ENCODE results near the gene CCDC57. TPM values are rescaled to one million over a fixed set of nuclear protein-coding genes. Genes with fewer than 3 reads are reported as not detected.
A peak's percentile ranks its signal among the peaks of the same experiment; 100 is the strongest.

The CCDC57 gene
- total and polyA plus RNA-seq, 9 of the 15 experiments (the other 6 are each of a cell fraction or from before 2014, with no cell fraction given) = 0.83 to 36.2 (median 13.6) TPM

DNA sequence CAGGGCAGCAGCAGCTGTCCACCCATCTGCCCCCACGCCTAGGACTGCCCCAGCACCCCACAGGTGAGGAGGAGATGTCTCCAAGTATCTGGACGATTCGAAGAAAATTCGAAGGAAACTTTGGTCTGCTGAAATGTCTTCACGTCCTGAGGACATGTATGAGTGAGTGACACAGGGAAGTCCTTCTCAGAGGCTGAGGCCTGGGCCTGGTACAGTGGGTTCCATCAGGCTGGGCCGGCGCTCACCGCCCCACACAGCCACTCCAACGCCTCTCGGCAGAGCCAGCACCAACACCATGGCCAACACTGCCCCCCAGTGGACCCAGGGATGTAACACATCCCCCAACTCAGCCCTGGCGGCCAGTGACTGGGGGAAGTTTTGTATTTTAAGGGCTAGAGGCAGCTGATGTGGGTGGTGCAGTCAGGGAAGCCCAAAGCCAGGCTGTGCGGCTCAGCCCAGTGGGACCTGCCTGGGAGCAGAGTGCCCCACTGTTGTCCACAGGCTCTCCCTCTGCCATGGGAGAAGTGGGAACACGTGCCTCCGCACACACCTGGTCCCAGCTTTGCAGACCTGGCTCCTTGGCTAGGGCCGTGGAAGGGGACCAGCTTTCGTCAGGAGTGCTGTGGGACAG is 58.8 kb downstream of the CCDC57 start (continued):
- TF ChIP-seq, protein P1, sequence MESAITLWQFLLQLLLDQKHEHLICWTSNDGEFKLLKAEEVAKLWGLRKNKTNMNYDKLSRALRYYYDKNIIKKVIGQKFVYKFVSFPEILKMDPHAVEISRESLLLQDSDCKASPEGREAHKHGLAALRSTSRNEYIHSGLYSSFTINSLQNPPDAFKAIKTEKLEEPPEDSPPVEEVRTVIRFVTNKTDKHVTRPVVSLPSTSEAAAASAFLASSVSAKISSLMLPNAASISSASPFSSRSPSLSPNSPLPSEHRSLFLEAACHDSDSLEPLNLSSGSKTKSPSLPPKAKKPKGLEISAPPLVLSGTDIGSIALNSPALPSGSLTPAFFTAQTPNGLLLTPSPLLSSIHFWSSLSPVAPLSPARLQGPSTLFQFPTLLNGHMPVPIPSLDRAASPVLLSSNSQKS (CRISPR knock-in tag; IDR thresholded peaks at IDR 0.05) = no peak
- TF ChIP-seq PPARD (CRISPR knock-in tag; IDR thresholded peaks at IDR 0.05) = no peak
- TF ChIP-seq, protein P2, sequence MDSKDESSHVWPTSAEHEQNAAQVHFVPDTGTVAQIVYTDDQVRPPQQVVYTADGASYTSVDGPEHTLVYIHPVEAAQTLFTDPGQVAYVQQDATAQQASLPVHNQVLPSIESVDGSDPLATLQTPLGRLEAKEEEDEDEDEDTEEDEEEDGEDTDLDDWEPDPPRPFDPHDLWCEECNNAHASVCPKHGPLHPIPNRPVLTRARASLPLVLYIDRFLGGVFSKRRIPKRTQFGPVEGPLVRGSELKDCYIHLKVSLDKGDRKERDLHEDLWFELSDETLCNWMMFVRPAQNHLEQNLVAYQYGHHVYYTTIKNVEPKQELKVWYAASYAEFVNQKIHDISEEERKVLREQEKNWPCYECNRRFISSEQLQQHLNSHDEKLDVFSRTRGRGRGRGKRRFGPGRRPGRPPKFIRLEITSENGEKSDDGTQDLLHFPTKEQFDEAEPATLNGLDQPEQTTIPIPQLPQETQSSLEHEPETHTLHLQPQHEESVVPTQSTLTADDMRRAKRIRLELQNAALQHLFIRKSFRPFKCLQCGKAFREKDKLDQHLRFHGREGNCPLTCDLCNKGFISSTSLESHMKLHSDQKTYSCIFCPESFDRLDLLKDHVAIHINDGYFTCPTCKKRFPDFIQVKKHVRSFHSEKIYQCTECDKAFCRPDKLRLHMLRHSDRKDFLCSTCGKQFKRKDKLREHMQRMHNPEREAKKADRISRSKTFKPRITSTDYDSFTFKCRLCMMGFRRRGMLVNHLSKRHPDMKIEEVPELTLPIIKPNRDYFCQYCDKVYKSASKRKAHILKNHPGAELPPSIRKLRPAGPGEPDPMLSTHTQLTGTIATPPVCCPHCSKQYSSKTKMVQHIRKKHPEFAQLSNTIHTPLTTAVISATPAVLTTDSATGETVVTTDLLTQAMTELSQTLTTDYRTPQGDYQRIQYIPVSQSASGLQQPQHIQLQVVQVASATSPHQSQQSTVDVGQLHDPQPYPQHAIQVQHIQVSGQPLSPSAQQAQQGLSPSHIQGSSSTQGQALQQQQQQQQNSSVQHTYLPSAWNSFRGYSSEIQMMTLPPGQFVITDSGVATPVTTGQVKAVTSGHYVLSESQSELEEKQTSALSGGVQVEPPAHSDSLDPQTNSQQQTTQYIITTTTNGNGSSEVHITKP (IDR thresholded peaks at IDR 0.05; ENCODE audit: partially characterized antibody) = no peak
- no peak for TF ChIP-seq THRAP3 (IDR thresholded peaks at IDR 0.05; ENCODE audit: borderline replicate concordance)
- TF ChIP-seq, protein P3, sequence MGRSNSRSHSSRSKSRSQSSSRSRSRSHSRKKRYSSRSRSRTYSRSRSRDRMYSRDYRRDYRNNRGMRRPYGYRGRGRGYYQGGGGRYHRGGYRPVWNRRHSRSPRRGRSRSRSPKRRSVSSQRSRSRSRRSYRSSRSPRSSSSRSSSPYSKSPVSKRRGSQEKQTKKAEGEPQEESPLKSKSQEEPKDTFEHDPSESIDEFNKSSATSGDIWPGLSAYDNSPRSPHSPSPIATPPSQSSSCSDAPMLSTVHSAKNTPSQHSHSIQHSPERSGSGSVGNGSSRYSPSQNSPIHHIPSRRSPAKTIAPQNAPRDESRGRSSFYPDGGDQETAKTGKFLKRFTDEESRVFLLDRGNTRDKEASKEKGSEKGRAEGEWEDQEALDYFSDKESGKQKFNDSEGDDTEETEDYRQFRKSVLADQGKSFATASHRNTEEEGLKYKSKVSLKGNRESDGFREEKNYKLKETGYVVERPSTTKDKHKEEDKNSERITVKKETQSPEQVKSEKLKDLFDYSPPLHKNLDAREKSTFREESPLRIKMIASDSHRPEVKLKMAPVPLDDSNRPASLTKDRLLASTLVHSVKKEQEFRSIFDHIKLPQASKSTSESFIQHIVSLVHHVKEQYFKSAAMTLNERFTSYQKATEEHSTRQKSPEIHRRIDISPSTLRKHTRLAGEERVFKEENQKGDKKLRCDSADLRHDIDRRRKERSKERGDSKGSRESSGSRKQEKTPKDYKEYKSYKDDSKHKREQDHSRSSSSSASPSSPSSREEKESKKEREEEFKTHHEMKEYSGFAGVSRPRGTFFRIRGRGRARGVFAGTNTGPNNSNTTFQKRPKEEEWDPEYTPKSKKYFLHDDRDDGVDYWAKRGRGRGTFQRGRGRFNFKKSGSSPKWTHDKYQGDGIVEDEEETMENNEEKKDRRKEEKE (IDR thresholded peaks at IDR 0.05; ENCODE audit: borderline replicate concordance in 1 of 2, control insufficient read depth in 1 of 2, low read depth in 2 of 2, low read length in 1 of 2) = no peak
- TF ChIP-seq CTBP1 (IDR thresholded peaks at IDR 0.05; ENCODE audit: borderline replicate concordance) = peak; percentile 81; the same call in 1 of the 2 replicates
- TF ChIP-seq POU5F1 (IDR thresholded peaks at IDR 0.05; ENCODE audit: borderline replicate concordance, low read depth, low read length, partially characterized antibody) = no peak
- no peak for TF ChIP-seq SRSF9 (IDR thresholded peaks at IDR 0.05; ENCODE audit: borderline replicate concordance, low read depth, low read length)
- no peak for TF ChIP-seq BRD4 (IDR thresholded peaks at IDR 0.05)
- no peak for TF ChIP-seq PRPF4 (IDR thresholded peaks at IDR 0.05; ENCODE audit: insufficient read depth, low read depth, low read length, poor library complexity, severe bottlenecking)
- TF ChIP-seq ZFP1 (CRISPR knock-in tag; IDR thresholded peaks at IDR 0.05) = no peak
- TF ChIP-seq CCAR2 (IDR thresholded peaks at IDR 0.05; ENCODE audit: low read depth, low read length) = no peak
- TF ChIP-seq TOE1 (IDR thresholded peaks at IDR 0.05; ENCODE audit: borderline replicate concordance) = 0 out of 2 replicates have a peak, but pooled peaks have one; percentile 14
- peak; percentile 24; the same call in 1 of the 2 replicates for TF ChIP-seq TOE1 (CRISPR knock-in tag; IDR thresholded peaks at IDR 0.05; ENCODE audit: borderline replicate concordance, low read depth)
- no peak for TF ChIP-seq SIX5 (IDR thresholded peaks at IDR 0.05; ENCODE audit: borderline replicate concordance in 1 of 2, insufficient read depth in 1 of 2, low read depth in 1 of 2, low read length in 2 of 2)
- no peak for TF ChIP-seq HMG20B (CRISPR knock-in tag; IDR thresholded peaks at IDR 0.05)
- TF ChIP-seq DMBX1 (CRISPR knock-in tag; IDR thresholded peaks at IDR 0.05; ENCODE audit: borderline replicate concordance) = no peak
